GM10847 (cell line): ENCODE measurements around the gene SLC22A12.

Experiments
- POLR2A ChIP-seq: IDR thresholded peaks from 2 replicates; pipeline ENCODE4 v1.6.1; 2011; ENCODE audit not compliant: insufficient read length; ENCODE audit errors: extremely low read depth

The SLC22A12 gene

GRCh38 chr11:64639885-64640284 lies 48.9 kb downstream of the SLC22A12 start:
- no peak for TF ChIP-seq POLR2A

- TF ChIP-seq POLR2A: no peak
Observed at GRCh38 chr11:64641596-64642417, 50.8 kb downstream of the SLC22A12 start.

- TF ChIP-seq POLR2A: no peak
Observed at GRCh38 chr11:64642418-64642735, 51.4 kb downstream of the SLC22A12 start.

GRCh38 chr11:64642871-64643255 lies 51.8 kb downstream of the SLC22A12 start:
- no peak for TF ChIP-seq POLR2A

GRCh38 chr11:64643256-64643881 lies 52.3 kb downstream of the SLC22A12 start:
- TF ChIP-seq POLR2A: no peak

GRCh38 chr11:64643920-64644646 lies 53.1 kb downstream of the SLC22A12 start:
- no peak for TF ChIP-seq POLR2A

GRCh38 chr11:64644647-64645275 lies 53.7 kb downstream of the SLC22A12 start:
- no peak for TF ChIP-seq POLR2A

GRCh38 chr11:64647019-64647779 lies 56.2 kb downstream of the SLC22A12 start:
- no peak for TF ChIP-seq POLR2A

- no peak for TF ChIP-seq POLR2A
Observed at GRCh38 chr11:64648551-64648950, 57.5 kb downstream of the SLC22A12 start.

GRCh38 chr11:64649291-64649697 lies 58.3 kb downstream of the SLC22A12 start:
- no peak for TF ChIP-seq POLR2A

GRCh38 chr11:64650923-64651523 lies 60.0 kb downstream of the SLC22A12 start:
- no peak for TF ChIP-seq POLR2A
